Kidney glomerular epithelial cell (primary cell): Measurements from ENCODE around the gene GLYATL1B.
"Not testable (repeated sequence)": the region's sequence is repeated elsewhere in the genome, so short reads cannot be mapped to it uniquely, and the experiment has no call there.

Experiments used
- DNase-seq: peaks from one replicate; lab custom pipeline; 2025; lab: John Stamatoyannopoulos, UW

The GLYATL1B gene, protein sequence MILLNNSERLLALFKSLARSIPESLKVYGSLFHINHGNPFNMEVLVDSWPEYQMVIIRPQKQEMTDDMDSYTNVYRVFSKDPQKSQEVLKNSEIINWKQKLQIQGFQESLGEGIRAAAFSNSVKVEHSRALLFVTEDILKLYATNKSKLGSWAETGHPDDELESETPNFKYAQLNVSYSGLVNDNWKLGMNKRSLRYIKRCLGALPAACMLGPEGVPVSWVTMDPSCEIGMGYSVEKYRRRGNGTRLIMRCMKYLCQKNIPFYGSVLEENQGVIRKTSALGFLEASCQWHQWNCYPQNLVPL

DNA sequence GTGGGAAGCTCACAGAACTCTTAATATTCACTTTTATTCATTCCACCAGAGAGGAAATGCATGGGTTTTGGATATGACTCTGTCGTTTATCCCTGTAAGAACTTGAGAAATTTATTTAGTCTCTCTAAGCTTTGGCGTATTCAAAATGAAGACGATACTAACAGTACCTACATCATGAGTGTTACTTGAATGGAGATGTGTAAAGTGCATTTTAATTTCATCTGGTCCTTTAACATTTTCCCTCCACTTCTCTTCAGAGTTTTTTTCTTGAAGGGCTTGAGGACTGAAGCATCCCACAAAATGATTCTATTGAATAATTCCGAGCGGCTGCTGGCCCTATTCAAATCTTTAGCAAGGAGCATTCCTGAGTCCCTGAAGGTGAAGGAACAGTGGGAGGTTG is at the start of gene GLYATL1B:
Gene GLYATL1B, plus strand, starts transcription at position 301 of the 400 bp plus-strand sequence. Its CDS starts 0 bp downstream, at position 301.
- DNase-seq: not testable (repeated sequence)

DNA sequence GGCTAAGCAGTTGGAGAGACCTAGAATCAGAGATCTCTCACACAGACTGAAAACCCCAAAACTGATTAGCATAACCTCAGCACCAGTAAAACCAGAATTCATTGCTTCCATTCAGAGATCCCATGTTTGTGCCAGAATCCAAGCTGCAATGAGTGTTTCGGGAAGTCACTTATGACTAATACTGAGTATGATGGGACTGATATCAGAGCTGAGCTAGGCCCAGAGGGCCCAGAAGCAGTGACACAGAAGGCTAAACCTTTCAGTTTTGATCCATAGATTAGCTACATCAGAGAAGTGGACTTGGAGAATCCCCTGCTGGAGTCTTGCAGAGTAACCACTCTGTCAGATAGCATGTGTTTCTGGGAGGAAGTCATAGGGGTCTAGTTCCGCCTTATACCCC is 49.6 kb upstream of the GLYATL1B start:
- DNase-seq: not testable (repeated sequence)

DNA sequence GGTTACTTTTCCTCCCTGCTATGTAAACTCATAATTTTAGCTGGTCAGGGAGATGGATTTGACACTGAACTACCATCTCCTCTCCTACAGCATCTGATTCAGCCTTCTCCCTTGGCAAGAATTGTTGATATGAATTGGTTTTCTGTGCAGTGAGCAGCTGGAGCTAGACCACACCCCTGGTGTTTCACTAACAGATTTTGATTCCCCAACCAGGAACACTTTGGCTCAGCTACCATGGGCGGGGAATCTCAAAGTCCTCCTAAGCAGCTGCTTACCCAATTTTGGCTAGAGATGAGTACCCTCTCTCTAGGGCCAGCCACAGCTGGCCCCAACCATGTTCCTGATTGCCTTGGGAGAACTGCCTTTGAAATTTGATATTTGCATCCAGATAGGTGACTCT is 48.7 kb upstream of the GLYATL1B start:
- DNase-seq: not testable (repeated sequence)

DNA sequence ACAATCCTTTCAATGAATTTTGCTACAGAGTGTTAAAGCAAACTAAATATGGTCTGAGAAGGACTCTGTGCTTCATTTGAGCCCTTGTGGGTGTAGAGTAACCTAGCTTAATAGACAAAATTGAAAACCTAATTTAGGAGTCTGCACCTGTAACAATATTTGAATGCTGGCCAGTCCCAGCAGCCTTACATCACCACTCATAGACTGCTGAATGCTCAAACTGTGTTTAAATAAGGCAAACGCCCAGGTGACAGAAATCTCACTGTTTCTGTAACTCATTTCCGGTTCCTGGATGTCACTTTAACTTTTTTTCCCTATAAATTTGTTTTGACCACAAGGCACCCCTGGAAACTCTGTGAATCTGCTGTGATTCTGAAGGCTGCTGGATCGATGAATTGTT is 45.5 kb upstream of the GLYATL1B start:
- no peak for DNase-seq

DNA sequence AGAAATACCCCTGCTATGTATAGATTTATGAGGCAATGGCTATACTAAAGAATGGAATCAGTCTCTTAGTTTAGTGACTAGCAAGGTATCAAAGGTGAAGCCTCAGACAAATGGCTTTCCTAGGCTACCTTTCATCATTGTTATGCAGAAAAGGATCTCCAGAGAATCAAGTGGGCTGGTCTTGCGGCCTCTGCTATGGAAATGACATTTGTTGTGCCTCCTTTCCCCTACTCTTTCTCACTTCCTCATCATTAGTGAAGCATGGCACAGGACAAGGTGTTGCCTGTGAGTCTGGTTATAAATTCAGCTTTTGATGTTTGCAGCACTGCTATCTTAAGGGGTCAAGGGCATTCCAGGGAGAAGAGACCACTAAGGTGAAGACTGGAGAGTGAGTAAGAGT is 34.7 kb upstream of the GLYATL1B start:
- DNase-seq: not testable (repeated sequence)

DNA sequence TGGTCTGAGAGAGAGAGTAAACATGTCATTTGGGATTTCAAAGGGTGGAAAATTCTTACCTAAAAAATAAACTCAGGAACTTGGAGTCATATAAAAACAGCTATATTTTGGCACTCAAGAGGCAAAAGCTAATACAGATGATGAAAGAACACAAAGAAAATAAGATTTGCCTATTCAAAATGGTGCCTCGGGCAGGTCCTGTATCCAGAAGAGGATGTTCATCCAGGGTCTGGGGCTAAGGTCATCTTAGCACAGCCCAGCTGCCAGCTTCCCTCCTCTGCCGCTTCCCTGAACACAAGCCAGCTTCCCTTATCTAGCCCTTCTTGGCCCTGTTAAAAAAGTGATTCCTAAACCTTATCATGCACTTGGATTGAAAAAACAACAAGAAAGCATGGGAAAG is 33.8 kb upstream of the GLYATL1B start:
- DNase-seq: not testable (repeated sequence)

DNA sequence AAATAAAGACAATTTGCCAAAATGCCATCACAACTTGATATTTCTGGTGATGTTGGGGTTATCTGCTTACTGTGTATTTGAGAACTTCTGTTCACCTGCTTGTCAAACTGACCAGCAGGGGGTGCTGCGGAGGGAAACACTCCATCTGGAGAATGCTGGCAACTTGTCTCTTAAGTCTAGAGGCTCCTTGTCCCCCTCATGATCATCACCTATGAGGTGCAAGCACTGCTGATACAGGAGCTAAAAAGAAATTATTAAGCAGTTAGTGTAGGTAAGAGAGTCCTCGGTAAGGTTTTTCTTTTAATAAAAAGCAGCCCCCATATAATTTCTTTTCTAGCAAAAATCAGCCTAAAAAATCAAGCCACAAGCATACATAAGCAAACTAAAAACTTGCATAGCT is 32.7 kb upstream of the GLYATL1B start:
- peak; percentile 30 for DNase-seq

DNA sequence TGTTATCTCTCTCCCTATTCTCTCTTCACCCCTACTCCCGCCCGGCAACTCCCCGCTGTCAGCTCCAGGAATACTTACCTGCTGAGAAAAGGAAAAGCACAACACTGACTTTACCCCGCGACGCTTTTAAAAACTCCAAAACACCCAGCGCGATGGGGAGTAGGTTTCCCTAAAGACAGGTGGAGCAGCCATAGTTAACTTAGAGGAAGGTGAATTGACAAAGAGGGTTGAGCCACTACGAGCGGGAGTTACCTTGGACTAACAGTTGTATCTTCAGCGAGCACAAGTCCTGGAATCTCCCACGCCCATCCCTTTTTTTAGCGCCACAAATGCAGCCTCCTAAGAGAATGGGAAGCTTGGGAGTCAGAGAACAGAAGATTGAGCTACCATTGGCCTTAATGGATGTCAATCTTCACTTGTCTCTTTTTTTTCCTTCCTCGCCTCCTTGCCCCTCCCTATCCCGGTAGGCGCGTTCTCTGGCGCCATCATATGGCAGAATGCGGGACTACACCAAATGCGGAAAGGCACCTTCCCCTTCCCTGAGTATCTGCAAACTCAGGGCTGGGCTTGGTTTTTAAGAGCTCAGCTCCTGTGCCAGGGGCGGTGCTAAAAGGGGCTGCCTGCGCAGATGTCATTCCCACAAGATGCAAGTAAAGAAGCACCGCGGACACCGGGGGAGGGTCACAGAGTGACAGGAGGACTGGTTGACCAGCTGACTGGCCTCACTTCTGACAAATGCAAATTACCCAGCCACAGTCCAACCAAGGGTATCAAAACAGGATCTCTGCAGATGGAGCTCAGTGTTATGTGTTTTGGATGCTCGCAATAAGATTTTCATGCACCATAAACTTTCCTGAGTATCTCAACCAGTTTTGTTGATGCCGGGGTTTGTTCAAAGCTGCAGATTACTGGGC is 27.7 kb upstream of the GLYATL1B start:
- DNase-seq: peak; percentile 86

DNA sequence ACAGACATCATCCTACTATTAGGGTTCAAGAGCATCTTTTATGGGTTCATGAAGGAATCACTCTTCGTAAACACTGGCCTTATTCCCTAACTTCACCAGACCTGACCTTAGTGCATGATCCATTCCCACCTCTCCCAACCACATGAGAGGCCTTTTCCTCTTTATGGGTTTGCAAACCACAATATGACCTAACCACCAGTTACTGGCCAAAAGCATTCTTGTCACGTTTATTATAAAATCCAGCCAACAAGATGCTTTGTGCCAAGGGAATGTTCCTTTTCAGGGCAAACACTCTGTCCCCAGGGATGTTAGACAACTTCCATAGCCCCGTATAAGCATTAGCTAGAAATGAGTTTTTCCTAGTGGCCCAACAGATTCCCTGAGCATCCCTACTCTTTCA is 26.0 kb upstream of the GLYATL1B start:
- DNase-seq: not testable (repeated sequence)

DNA sequence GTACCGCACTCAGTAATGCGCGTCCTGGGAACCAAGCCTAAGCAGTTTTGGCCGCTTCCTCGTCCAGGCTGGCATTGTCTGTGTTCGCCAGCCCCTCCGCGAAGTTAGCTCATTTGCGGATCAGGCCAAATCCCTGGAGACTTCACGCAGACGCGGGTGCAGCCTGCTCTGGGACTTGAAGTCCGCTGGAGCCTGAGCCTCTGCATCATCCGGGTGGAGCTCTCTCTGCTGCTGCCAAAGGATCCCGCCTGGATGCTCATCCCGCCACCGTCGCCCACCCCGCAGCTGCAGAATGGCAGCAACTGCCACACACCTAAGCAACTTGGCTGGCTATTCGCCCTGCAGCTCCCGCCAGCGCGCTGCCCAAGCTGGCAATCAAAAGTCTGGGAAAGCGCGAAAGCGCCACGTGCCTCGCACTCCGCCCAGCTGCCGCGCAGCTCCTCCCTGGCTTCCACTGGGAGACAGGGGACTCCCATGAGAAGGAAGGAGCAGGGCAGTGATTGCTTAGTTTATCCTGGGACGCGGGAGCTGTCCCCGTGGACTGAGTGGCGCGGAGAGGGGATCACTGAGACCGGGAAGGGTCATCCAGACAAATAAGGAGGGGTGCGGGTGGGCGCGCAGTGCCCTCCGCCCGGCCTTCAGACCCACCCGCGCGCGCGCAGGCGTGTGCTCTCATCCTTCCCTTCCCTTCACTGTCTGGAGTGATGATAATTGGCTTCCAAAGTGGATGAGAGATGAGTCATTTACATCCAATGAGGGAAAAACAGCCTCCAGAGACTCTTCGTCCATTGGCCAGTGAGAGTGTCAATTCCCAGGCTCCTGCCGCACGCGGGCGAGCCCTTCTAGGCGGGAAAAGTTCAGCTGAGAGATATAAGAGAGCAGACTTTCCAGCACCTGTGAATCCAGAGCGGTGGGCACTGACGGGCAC is 23.2 kb upstream of the GLYATL1B start:
- DNase-seq: no peak

DNA sequence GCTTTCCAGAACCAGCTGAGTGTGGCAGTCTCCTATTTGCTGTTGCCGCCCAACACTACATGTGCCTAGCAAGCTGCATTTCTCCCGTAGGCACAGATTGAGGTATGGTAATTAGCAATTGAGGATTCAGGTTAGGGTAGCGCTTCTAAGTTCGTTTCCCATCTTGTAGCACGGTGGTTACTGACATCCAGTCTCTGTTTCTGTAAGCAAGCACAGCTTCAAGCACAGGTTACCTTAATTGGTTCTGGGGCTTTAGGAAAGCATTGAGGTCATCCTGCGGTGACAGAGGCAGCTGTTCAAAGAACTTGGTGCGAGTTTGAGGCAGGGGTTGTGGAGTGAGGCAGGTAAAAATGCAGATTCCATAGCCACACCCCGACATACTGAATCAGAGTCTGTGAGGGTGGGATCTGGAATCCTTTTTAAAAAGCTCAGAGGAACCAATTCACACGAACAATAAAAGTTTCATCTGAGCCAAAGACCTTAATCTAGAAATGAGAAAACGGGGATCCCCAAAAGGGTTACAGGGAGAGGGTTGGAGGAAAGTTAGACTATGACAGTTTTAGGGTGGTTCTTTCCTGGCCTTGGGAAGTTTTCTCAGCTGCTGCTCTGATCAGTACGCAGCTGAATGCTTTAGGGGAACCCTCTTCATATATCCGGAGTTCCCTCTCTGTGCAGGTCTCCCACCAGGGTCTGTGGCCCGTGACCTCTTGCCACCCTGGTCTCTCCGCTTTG is 21.9 kb upstream of the GLYATL1B start:
- not testable (repeated sequence) for DNase-seq

DNA sequence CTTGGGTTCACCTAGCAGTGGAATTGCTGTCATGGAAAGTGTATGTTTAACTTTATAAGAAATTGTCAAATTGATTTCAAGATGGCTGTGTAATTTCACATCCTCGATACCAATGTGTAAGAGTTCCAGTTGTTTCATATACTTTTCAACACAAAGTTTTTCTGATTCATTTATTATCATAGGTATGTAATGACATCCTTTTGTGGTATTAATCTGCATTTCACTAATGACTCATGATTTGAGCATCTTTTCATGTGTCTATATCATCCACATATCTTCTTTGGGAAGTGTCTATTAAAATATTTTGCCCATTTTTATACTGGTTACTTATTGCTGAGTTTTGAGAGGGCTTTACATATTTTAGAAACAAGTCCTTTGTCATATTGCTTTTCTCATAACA is 17.0 kb upstream of the GLYATL1B start:
- DNase-seq: no peak

DNA sequence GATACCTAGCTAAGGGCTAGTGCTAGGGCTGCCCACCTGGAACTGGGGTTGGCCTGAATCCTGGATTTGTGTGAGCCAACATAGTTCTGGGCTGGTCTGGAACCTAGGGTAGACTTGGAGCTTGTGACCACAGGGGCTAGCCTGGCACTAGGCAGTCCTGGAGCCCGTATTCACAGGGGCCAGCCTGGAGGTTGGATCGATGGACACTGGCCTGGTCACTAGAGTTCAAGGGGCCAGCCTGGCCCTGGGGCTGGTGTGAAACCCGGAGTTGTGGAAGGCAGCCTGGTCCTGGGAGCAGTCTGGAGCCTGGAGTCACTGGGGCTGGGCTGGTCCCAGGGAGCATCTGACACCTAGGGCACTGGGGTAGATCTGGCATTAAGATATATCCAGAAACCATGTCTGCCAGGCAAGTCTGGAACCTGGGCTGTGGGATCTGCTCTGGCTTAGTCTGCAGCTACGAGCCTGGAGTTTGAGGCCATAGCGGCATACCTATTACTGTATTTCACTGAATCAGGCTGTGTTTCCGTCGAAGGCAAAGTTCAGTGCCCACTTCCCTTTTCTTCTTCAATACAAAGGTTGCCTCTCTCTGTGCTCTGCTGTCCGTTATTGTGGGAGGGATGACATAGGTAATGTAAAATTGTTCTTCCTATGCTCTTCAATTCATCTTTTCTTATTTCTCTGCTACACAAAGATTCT is 9.1 kb upstream of the GLYATL1B start:
- DNase-seq: no peak

DNA sequence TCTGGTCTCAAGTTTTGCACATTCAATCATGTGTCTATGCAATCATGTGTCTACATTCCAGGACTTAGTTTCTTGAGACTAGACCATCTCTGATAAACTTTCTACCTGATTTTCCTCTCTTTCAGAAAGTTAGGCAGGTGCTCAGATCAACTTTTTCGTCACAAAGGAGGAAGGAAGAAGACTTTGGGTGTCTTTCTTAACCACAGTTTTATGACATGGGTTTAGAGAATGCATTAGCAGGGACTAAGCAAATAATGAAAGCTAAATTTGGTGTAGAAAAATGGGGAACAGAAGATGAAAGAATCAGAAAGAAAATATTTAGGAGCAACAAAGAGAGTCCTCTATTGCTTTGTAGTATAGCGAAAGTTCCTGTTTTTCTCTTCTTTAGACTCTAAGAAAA is 7.7 kb upstream of the GLYATL1B start:
- no peak for DNase-seq

DNA sequence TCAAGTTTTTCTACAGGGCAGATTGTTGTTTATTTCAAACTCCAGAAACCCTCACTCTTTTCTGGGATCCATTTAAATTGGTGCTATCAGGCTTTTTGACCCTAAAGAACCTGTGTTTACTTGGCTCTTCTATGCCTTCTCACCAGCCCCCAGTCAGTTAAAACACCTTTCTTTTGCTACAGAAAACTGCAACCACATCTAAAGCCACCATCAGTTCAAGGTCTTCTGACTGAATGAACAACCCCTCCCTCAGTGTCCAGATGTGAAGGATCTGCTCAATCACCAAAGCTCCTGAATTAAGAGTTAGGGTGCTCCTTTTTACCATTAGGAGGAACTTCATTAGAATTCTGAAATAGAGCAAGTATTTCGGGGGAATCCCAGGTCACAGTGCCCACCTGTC is 7.0 kb upstream of the GLYATL1B start:
- no peak for DNase-seq

DNA sequence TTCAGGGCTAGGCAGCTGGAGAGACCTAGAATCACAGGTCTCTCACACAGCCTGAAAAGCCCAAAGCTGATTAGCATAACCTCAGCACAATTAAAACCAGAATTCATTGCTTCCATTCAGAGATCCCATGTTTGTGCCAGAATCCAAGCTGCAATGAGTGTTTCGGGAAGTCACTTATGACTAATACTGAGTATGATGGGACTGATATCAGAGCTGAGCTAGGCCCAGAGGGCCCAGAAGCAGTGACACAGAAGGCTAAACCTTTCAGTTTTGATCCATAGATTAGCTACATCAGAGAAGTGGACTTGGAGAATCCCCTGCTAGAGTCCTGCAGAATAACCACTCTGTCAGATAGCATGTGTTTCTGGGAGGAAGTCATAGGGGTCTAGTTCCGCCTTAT is 5.7 kb upstream of the GLYATL1B start:
- not testable (repeated sequence) for DNase-seq

DNA sequence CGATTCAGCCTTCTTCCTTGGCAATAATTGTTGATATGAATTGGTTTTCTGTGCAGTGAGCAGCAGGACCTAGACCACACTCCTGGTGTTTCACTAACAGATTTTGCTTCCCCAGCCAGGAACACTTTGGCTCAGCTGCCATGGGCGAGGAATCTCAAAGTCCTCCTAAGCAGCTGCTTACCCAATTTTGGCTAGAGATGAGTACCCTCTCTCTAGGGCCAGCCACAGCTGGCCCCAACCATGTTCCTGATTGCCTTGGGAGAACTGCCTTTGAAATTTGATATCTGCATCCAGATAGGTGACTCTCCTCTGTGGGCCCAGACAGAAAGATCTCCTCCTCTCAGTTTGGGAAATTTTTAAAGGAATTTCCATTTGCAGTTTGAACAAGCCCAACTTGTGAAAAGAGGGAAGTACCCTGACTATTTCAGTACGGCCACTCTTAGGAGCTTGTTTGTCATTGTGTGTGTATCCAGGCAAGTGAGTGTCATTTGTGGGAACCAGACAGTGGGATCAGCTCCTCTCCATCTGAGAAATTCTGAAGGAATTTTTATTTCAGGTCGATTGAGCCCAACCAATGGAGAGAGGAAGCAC is 4.6 kb upstream of the GLYATL1B start:
- DNase-seq: not testable (repeated sequence)

DNA sequence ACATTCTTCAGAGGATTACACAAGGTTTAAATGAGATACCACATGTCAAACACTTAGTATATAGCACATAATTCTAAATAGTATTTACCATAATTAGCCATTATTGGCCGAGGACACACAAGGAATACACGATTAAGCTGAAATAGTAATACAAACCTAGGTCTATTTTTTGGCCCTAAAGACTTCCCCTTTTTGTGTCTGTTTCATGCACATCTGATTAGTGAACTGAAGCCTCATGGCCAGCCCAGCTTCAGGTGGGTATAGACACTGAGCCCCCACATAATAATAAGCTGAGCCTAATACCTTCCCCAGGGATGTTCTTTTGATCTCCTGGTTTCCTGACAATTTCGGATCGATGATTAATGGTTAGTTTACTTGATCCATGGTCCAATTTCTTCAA is 2.1 kb downstream of the GLYATL1B start:
- no peak for DNase-seq

DNA sequence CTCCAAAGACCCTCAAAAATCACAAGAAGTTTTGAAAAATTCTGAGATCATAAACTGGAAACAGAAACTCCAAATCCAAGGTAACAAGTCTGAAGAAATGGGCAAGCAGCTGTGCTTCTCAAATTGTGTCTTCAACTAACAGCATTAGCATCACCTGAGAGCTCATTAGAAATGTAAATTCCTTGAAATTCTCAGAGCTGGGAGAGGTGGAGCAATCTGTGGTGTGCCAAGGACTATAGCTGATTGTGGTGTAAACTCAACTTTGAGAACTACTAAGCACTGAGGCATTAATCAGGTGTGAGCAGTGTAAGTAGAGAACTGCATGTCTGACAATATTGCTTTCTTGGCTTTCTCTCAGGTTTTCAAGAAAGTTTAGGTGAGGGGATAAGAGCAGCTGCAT is 7.5 kb downstream of the GLYATL1B start:
- not testable (repeated sequence) for DNase-seq

DNA sequence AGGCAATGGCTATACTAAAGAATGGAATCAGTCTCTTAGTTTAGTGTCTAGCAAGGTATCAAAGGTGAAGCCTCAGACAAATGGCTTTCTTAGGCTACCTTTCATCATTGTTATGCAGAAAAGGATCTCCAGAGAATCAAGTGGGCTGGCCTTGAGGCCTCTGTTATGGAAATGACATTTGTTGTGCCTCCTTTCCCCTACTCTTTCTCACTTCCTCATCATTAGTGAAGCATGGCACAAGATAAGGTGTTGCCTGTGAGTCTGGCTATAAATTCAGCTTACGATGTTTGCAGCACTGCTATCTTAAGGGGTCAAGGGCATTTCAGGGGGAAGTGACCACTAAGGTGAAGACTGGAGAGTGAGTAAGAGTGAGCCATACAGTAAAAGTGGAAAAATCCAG is 9.1 kb downstream of the GLYATL1B start:
- not testable (repeated sequence) for DNase-seq
